Epidermal melanocyte (primary cell): ENCODE measurements around the gene XRCC4.

Experiments
- DNase-seq: peaks from one replicate; pipeline ENCODE4 v3.0.0; 2011; ENCODE audit warnings: low spot score; ENCODE audit not compliant: insufficient read length

Gene XRCC4

DNA sequence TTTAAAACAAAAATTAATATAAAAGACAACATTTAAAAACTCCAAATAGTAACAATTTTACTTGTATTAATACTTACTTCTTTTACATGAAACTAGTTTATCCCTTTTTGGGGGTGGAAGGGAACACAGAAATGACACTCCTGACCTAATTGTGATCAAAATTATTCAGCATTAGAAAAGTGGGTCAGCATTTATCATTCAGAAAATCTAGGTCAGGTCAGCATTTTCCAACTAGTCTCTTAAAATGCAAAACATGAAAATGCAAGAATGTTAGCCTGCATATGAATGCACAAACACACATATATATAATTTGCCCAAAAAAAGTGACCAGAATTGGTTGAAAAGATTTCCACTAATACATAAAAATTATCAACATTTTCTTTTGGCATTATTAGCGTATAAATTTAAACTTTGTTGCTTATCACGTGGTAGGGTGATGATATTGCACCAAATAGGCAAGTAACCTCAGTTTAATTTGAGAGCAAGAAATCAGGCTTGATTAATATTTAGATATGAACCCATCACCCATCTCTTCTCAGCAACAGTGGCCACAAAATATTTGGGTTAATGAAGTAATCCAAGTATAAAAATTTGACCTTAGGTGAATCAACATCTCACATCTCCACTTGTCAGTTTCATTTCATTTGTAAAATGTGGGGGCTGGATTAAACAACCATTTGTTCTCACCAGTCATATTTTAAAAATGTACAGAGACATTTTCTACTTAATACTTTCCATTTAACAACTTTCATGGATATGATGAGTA lies 5.9 kb upstream of the XRCC4 start:
- no peak for DNase-seq

DNA sequence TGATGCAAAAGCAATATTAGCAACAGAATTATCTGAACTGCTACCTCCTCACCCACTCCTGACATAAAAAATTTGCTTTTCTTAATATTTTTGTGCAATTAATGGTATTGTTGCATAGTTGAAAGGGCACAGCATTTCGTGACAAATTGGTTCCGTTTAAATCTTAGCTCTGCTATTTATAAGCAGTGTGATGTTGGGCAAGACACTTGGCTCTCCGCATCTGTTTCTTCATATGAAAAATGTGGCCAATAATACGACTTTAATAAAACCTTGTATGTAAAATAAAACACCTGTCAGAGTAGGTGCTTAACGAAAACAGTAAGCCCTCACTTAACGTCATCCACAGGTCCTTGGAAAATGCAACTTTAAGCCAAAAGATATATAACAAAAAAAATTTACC lies 4.4 kb upstream of the XRCC4 start:
- no peak for DNase-seq

DNA sequence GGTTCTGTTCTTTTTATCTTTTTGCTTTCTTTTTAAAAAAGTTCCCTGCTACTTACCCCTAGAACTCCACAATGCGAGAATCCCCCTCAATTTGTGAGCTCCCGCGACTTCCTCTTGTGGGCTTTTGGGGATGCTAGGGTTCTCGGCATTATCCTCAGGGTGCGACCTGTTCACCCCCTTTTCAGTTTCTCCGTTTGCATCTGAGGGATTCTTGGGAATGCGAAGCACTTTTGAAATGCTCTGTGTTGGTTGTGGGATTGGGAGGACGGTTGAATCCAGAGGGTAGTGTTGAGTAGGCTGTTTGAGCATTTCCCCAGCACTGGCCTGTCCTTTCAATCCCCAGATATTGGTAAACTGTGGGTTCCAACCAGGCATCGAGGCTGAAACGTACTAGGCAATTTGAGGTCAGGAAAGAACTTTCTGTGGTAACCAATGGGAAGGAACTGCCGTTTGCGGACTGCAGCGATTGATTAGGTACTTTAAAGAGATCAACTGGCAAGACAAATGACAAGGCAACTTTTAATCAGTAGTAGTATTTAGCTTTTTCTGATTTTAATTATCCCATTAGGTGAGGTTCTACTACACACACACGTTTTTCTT lies 415 bp downstream of the XRCC4 start:
- DNase-seq = no peak

DNA sequence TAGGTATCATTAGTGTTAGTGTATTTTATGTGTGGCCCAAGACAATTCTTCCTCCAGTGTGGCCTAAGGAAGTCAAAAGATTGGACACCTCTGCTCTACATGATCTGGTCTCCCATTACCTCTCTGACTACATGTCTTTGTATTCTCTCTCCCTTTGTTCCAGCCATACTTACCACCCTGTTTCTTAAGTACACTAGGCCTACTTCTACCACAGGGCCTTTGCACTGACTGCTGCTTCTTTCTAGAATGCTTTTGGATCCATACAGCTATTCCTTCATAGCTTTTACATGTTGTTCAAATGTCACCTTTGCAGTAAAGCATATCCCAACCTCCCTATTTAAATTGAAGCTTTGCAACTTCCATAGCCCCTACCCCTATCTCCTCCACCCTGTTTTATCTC lies 5.4 kb downstream of the XRCC4 start:
- no peak for DNase-seq

DNA sequence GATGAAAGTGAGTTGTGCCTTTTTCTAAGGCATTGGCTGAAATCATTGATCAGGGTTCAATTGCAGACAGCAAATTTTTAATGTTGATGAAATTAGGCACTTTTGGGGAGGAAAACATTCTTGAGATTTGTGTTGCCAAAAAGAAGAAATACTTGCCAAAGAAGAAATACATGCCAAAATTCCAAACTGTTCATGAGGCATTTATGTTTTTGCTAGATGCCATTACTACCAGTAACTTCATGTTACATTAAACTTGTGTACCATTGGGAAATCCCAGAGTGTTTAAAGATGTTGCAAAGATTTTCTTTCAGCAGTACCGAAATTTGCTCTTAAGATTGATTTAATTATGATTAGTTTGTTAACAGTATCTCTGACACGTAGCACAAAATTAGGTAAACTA lies 7.0 kb downstream of the XRCC4 start:
- no peak for DNase-seq

DNA sequence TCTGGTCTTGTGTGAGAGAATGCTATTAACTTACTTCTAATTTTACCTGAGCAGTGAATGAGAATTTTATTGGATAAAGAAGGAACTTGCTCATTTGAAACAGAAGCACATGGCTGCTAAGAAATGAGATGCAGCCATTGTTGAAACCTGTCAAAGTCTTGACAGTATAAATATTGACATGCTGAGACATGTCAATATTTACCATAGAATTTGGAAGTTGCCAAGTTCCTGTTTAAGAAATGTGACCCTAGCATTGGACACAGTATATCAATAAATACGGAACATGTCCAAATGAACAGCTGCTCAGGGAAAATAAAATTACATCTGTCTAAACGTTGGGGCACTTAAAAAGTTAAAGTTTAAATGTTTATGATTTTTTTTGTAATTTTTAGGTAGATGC lies 7.8 kb downstream of the XRCC4 start:
- no peak for DNase-seq

DNA sequence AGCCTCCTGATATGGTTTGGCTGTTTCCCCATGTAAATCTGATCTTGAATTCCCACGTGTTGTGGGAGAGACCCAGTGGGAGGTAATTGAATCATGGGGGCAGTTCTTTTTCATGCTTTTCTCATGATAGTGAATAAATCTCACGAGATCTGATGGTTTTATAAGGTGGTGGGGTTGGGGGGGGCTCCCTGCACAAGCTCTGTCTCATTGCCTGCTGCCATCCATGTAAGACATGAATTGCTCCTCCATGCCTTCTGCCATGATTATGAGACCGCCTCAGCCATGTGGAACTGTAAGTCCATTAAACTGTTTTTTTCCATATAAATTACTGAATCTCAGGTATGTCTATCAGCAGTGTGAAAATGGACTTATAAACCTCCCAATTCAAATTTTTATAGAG lies 12.8 kb downstream of the XRCC4 start:
- DNase-seq = no peak

DNA sequence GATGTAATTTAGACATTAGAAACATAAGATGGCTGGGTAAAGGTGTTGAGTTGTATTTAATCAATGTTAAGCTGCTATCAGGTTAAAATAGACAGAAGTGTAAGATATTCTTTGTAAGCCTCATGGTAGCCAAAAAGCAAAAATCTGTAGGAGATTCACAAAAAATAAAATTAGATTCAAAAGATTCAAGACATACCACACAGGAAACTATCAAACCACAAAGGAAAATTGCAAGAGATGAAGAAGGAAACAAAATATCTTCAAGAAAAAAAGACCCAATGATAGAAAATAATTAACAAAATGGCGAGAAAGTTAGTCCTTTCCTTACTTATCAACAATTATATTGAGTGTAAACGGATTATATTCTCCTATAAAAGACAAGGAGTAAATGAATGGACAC lies 15.3 kb downstream of the XRCC4 start:
- no peak for DNase-seq

DNA sequence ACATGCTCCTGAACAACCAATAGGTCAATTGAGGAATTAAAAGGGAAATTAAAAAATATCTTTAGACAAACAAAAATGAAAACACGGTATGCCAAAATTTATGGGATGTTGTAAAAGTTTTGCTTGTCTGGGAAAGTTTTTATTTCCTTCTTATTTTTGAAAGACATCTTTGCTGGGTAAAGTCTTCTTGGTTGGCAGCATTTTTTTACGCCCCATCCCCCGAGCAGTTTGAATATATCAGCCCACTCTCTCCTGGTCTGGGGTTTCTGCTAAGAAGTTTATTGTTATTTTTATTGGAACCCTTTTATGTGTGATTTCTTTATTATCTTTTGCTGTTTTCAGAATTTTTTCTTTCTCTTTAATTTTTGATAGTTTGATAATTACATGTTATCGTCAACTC lies 16.3 kb downstream of the XRCC4 start:
- DNase-seq = no peak

DNA sequence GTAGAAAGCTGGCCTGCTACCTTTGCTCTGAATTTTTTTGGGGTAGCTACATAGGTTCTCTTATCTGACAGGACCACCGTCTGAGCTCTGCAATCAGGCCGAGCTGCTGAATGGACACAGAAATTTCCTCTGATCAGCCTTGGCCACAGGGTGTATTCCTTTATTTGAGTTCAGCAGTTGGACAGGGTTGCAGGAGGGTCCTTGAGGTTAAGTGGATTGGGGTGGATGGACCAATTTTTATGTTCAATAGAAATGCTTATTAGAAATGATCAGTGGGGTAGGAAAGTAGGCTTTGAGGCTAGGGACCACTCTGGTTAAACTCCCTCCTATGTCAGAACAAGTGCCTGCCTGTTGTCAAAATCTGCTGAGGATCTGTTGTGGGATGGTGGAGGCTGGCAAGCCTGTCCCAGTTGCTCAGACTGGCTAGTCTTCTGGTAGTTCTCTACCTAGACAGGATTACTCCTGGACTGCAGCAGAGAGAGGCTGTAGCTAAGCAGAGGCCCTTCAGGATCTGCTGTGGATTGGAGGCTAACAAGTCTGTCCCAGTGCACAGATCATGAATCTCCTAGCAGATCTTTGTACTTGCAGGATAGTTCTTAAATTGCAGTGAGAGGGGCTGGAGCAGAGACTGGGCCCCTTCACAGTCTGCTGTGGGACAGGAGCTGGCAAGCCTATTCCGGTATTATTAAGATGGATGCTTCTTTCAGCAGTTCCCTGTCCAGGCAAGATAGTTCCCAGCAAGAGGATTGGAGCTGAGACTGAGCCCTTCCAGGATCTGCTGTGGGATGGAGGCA lies 18.0 kb downstream of the XRCC4 start:
- no peak for DNase-seq

DNA sequence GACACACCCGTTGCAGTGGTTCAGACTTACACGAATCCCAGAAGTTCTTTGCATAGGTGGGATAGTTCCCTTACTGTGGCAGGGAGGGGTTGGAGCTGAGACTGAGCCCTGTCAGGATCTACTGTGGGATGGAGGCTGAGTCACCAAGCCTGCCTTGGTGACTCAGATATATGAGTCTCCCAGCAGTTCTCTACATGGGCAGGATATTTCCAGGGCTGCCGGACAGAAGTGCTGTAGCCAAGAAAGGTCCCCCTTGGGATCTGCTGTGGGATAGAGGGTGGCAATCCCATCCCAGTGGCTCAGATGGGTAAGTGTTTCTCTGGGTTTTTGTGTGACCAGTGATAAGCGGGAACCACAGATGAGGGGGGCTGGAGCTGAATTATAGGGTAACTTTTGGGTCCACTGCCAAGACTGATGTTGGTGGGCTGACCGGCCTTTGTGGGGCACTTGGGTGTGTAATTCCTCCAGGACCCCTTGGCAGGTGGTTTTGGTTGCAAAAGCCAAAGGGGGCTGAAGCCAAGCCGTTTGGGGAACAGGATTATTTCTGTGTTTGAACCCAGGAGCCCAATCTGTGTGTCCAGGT lies 18.7 kb downstream of the XRCC4 start:
- no peak for DNase-seq

DNA sequence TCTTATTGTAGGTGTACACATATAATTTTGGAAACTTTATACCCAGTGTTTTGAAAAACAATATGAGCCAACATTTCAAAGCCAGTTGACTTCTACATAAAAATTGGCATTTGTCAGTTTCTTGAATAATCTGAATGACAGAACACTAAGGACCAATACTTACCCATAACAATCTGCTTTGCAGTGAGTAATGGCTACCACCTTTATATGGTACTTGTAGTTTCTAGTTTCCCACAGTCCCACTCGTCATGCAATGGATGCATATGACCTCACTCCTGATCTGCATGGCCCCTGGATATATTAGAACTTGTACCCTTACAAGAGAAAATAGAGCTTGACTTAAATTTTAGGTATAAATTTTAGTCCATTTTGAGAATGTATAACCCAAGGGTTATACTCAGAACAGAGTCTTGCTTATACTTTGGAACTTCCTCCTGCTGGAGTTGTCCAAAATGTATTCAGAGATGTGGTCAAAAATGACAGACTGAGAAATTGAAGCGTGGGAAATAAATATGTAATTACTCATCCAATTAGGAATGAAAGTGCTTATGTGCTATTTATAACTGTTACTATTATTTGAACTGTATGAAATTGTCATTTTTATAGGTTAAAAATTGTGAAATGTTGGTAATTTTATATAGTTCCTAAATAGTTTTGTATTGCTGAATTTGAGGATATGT lies 19.5 kb downstream of the XRCC4 start:
- DNase-seq = no peak

DNA sequence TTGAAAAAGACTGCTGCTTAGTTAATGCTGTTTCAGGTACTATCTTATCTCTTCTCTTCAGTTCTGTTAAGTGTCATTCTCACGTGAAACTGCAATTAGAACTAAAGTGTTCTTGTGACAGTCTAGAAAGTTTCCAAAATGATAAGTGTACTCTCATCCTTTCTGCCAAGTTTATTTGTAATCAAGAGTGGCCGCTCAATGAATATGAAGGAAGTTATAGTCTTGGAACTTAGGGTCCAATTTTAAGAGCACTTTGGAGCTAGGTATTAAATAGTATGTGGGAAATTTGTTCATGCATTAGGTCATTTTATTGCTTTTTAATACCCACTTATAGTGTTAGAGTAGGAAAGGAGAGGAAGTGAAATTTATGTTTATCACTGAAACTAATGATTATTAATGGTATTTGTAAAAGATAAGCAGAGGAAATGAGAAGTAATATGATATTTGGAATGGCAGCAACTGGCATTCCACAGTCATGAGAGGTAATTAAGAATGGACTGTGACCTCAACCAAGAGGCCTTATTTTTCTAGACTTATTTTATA lies 20.4 kb downstream of the XRCC4 start:
- DNase-seq = no peak

DNA sequence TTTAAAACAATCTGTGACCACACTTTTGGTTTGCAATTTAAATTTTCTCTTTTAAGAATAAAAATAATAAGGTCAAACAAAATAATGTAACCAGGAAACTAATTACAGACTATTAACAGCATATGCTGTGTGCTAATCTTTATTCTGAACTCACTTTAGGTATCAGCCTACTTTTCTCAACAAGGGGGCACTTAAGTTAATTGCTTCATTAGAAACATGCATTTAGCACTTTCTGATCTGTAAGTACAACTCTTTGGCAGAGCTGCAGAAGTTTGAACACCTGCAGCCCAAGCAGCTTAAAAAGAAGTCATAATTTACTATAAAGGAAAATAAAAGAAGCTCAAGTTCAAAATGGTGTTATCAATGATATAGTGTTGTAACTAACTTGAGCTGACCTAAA lies 21.7 kb downstream of the XRCC4 start:
- DNase-seq = no peak

DNA sequence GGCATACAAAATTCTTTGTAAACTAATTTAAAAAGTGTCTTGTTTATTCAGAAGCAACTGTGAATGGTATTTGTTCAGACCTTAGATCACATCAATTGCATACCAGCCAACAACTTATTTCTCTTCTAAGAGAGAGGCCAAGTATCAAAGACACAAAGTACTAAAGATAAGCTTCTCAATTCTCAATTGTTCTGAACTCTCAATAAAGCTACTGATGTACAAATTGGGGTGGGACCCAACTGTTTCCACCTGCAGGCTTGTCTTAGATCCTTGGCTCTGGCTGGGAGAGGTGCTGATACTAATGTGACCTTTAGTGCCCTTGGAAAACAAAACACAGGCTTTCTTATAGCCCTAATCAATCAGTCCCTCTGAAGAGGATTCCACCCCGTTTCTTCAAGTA lies 22.1 kb downstream of the XRCC4 start:
- no peak for DNase-seq

DNA sequence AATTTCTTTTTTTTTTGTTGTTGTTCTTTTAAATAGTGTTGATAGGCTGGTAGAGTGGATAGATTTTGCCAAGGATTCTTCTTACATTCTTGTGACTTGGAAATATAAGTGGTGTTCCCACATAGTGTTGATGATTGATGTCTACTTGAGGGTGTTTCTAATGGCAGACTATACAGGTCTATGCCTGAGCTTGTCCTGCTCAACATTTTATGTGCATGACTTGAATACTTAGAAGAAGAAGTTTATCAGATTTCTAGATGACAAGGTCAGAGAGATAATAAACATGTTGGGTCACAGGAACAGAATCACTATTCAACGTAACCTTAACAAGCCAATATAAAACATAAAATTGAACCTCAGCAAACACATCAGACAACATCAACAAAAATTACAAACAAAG lies 24.2 kb downstream of the XRCC4 start:
- no peak for DNase-seq

DNA sequence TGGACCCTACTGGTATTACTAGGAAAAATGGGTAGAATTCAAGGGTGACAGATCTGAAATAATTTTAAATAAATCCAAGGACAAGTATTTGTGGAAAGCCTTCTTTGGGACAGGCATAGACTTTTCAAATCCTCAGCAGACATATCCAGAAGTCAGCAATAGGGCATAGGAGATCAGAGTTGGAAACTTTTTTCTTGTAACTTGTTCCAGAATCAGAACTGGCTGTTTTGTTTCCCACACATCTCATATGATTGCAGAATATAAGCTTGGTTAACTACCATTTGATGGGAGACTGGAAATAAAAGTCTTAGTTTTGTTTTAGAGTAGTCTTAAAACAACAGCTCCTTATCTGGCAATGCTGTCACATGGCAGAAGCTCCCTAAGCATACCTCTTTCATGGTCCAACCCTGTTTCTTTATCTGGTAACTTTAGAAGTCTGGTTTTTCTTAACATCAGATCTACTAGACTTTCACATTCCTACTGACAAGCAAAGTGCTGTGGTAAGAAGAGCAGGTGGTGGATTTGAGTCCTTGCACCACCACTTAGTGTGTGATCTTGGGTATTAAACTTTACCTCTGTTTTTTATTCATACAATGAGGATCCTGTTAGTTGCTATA lies 25.1 kb downstream of the XRCC4 start:
- DNase-seq = no peak

DNA sequence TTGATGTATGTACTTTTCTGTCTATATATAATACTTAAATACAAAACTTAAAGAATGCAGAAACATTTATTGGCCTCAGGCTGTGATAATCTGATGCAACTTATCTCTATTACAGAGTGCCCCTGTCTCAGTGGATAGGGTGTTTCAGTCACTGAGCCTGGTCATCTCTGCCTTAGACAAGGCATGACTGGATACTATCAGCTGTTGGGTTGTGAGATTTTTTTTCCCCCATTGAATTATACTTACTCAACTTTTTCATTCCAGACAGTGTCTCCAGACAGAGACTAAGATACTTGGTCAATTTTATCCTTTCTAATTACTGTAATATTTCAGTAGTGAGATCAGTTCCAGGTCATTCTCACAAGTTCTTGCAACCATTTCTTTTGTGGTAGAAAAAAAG lies 26.7 kb downstream of the XRCC4 start:
- DNase-seq = no peak

DNA sequence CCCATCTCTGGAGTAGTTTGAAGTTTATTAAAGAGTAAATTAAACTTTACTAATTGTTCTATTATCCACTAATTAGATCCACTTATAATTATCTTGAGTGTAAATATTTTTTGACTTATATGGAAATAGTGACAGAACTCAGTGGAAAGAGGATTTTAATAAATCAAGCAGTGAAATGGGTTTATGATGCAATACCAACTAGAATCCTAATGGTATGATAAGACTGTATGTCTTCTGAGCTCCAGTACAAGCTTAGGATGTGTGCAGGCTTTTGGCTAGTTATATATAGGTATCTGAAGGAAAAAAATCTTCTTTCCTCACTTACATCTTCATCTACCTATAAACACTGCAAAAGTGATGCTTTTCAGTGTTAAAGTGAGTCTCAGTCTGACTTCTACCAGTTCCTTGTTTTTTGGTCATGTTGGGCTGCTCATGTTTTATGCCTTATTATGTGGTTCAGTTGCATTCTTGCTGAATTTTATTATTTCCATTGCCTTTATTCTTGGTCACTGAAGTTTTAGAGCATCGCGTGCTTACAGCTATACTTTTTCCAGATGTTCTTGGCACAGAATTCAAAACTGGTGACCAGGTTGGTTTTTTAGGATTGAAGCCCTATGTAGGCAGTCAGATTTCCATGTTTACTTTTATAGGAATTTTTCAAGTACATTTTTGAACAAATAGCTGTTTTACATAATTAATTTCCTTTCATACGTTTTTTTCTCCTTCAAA lies 30.5 kb downstream of the XRCC4 start:
- DNase-seq = no peak

DNA sequence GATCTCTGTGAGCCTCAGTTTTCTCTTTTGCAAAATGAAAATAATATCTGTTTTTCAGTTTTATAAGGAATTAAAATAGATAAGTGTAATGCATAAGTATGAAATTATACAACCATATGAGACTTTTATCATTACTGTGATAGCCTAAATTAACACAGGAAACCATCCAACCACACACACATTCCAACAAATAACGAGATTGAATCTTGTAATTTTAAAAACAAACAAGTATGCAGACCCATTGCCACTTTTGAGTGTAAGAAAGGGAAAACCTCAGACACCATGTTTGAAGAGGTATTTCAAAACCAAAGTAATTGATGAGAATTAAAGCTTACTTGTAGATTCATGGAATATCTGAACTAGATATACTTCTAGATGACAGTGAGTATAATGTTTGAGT lies 32.0 kb downstream of the XRCC4 start:
- DNase-seq = no peak
